ENCODE data around the gene MDM2. TPM values are rescaled to one million over a fixed set of nuclear protein-coding genes. Genes with fewer than 3 reads are reported as not detected.

MDM2 gene
- total and polyA plus RNA-seq, 2 donors (not counting 1 experiment from before 2014, with no cell fraction given) = 6.1 to 78.7 TPM

DNA sequence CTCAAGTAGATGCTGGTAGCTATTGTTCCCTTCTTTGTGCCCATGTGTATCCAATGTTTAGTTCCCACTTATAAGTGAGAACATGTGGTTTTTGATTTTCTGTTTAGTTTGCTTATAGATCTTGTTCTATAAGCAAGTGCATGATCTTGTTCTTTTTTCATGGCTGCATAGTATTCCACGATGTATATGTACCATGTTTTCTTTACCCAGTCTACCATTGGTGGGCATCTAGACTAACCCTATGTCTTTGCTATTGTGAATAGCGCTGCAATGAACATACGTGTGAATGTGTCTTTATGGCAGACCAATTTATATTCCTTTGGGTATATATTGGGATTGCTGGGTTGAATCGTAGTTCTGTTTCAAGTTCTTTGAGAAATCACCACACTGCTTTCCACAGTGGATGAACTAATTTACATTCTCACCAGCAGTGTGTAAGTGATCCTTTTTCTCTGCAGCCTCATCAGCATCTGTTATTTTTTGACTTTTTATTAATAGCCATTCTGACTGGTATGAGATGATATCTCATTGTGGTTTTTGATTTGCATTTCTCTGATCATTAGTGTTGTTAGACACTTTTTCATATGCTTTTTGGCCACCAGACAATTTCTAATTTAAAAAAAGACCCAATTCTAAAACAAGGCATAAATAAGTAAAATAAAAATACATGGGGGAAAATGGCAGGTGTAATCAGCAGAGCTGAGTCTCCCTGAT lies 74.4 kb downstream of the MDM2 start:
- no peaks in the 10 kb centered on the region for H3K4me1 ChIP-seq (ENCODE audit: control insufficient read depth in 2 of 2, insufficient read depth in 2 of 2, low read length in 2 of 2)
- 80% methylated on average over 2 of the region's 4 CpGs for WGBS (ENCODE audit: insufficient coverage)
- ChIA-PET POLR2A (no interaction called here), CTCF (interaction anchor here (1.5 kb wide), 1 partner anchor 11 kb away, joined by 7 read pairs; no protein-coding TSS in a partner anchor)
- no peaks in the 10 kb centered on the region for H4K20me1 ChIP-seq (ENCODE audit: control insufficient read depth, insufficient read depth, low read length, poor library complexity, severe bottlenecking)
- DNase-seq (no peak), ATAC-seq (ENCODE audit: low read depth) (no peak)
- Mint-ChIP-seq H3K4me3 (no peak overlapping the region), H3K4me1 (no peaks in the 10 kb centered on the region), H3K27me3 (no peaks in the 10 kb centered on the region), H3K9me3 (ENCODE audit: insufficient read depth) (no peaks in the 10 kb centered on the region), H3K27ac (no peak overlapping the region)
- H3K27me3 ChIP-seq (replicated peaks in 1 of 4; ENCODE audit: control extremely low read depth in 1 of 4, control insufficient read depth in 3 of 4, insufficient read depth in 4 of 4, low read length in 3 of 4) = no peaks in the 10 kb centered on the region
- H3K4me3 ChIP-seq (ENCODE audit: control extremely low read depth in 1 of 5, extremely low read depth in 1 of 5, insufficient read depth in 1 of 5, low read depth in 2 of 5, low read length in 4 of 5) = no peak overlapping the region
- no peaks in the 10 kb centered on the region for H3K36me3 ChIP-seq (replicated peaks in 1 of 2; ENCODE audit: control extremely low read depth in 1 of 2, control insufficient read depth in 1 of 2, extremely low read depth in 1 of 2, insufficient read depth in 2 of 2, low read length in 1 of 2)
- intact Hi-C loops (cut with micrococcal nuclease) = no loop called here
- no peak for TF ChIP-seq EZH2 (IDR thresholded peaks at IDR 0.05; ENCODE audit: borderline replicate concordance, insufficient read depth, low read depth, low read length, poor library complexity, severe bottlenecking)
- TF ChIP-seq, protein P1, sequence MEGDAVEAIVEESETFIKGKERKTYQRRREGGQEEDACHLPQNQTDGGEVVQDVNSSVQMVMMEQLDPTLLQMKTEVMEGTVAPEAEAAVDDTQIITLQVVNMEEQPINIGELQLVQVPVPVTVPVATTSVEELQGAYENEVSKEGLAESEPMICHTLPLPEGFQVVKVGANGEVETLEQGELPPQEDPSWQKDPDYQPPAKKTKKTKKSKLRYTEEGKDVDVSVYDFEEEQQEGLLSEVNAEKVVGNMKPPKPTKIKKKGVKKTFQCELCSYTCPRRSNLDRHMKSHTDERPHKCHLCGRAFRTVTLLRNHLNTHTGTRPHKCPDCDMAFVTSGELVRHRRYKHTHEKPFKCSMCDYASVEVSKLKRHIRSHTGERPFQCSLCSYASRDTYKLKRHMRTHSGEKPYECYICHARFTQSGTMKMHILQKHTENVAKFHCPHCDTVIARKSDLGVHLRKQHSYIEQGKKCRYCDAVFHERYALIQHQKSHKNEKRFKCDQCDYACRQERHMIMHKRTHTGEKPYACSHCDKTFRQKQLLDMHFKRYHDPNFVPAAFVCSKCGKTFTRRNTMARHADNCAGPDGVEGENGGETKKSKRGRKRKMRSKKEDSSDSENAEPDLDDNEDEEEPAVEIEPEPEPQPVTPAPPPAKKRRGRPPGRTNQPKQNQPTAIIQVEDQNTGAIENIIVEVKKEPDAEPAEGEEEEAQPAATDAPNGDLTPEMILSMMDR (IDR thresholded peaks at IDR 0.05) = no peak
- H3K4me2 ChIP-seq (replicated peaks; ENCODE audit: low read depth, low read length, poor library complexity, severe bottlenecking) = no peak overlapping the region
- H3K79me2 ChIP-seq (ENCODE audit: control insufficient read depth, insufficient read depth, low read length) = no peaks in the 10 kb centered on the region
- H2AFZ ChIP-seq (ENCODE audit: insufficient read depth, low read depth, low read length, poor library complexity, severe bottlenecking) = no peak overlapping the region
- no peak overlapping the region for H3K9ac ChIP-seq (ENCODE audit: low read length)
- no peak overlapping the region for H3K27ac ChIP-seq (ENCODE audit: low read length in 2 of 2)
- H3K9me3 ChIP-seq (ENCODE audit: control extremely low read depth in 1 of 3, control insufficient read depth in 2 of 3, insufficient read depth in 1 of 3, low read length in 2 of 3) = peaks cover 0 to 4% (median 0%) of the 10 kb centered on the region in 3 donors

DNA sequence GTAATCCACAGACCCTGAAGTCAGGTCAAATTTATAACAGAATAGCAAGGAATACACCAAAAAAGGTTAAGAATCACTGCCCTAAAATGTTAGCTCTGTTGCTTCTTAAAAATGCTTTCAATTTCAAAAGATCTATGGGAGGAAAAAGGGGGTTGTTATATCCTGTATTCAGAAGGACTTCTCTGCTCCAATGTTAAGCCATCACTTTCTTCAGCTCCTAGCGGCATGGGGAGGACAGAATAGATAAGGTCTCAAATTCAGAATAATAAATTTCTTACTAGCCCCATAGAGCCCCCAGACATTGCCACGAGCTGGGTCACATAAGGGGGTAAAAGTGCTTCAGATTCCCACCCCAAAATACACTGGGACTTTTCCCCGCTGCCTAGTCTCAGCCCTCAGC lies 75.2 kb downstream of the MDM2 start:
- DNase-seq (no peak), ATAC-seq (ENCODE audit: low read depth) (no peak)
- Histone ChIP-seq H2AFZ (ENCODE audit: insufficient read depth, low read depth, low read length, poor library complexity, severe bottlenecking) (no peak overlapping the region), H3K27me3 (replicated peaks in 1 of 4; ENCODE audit: control extremely low read depth in 1 of 4, control insufficient read depth in 3 of 4, insufficient read depth in 4 of 4, low read length in 3 of 4) (no peaks in the 10 kb centered on the region), H3K9me3 (ENCODE audit: control extremely low read depth in 1 of 3, control insufficient read depth in 2 of 3, insufficient read depth in 1 of 3, low read length in 2 of 3) (peaks cover 0 to 4% (median 0%) of the 10 kb centered on the region in 3 donors), H3K4me1 (ENCODE audit: control insufficient read depth in 2 of 2, insufficient read depth in 2 of 2, low read length in 2 of 2) (no peaks in the 10 kb centered on the region), H4K20me1 (ENCODE audit: control insufficient read depth, insufficient read depth, low read length, poor library complexity, severe bottlenecking) (no peaks in the 10 kb centered on the region), H3K27ac (ENCODE audit: low read length in 2 of 2) (no peak overlapping the region), H3K36me3 (replicated peaks in 1 of 2; ENCODE audit: control extremely low read depth in 1 of 2, control insufficient read depth in 1 of 2, extremely low read depth in 1 of 2, insufficient read depth in 2 of 2, low read length in 1 of 2) (no peaks in the 10 kb centered on the region), H3K9ac (ENCODE audit: low read length) (no peak overlapping the region), H3K4me3 (ENCODE audit: control extremely low read depth in 1 of 5, extremely low read depth in 1 of 5, insufficient read depth in 1 of 5, low read depth in 2 of 5, low read length in 4 of 5) (no peak overlapping the region), H3K4me2 (replicated peaks; ENCODE audit: low read depth, low read length, poor library complexity, severe bottlenecking) (no peak overlapping the region), H3K79me2 (ENCODE audit: control insufficient read depth, insufficient read depth, low read length) (no peaks in the 10 kb centered on the region)
- no peak overlapping the region for H3K27ac Mint-ChIP-seq
- no peak overlapping the region for H3K4me3 Mint-ChIP-seq
- H3K4me1 Mint-ChIP-seq = no peaks in the 10 kb centered on the region
- H3K27me3 Mint-ChIP-seq = no peaks in the 10 kb centered on the region
- 75% methylated on average over 2 of the region's 3 CpGs for WGBS (ENCODE audit: insufficient coverage)
- POLR2A ChIA-PET = no interaction called here
- H3K9me3 Mint-ChIP-seq (ENCODE audit: insufficient read depth) = no peaks in the 10 kb centered on the region
- intact Hi-C loops (cut with micrococcal nuclease) = no loop called here
- TF ChIP-seq, protein P1 (IDR thresholded peaks at IDR 0.05) = no peak
- no peak for TF ChIP-seq EZH2 (IDR thresholded peaks at IDR 0.05; ENCODE audit: borderline replicate concordance, insufficient read depth, low read depth, low read length, poor library complexity, severe bottlenecking)
- CTCF ChIA-PET = interaction anchor here (1.5 kb wide), 1 partner anchor 11 kb away, joined by 7 read pairs; no protein-coding TSS in a partner anchor
